Activated naive CD4-positive, alpha-beta T cell treated with anti-CD3 and anti-CD28 coated beads, Interleukin-2, amount 50 U/mL, for 16 hours (primary cell): ENCODE measurements around the gene CCBE1.
"Not testable (repeated sequence)": the region's sequence is repeated elsewhere in the genome, so short reads cannot be mapped to it uniquely, and the experiment has no call there.

Experiments
- DNase-seq: peaks from one replicate; pipeline ENCODE4 v3.0.0-alpha.2; 2020

The CCBE1 gene

DNA sequence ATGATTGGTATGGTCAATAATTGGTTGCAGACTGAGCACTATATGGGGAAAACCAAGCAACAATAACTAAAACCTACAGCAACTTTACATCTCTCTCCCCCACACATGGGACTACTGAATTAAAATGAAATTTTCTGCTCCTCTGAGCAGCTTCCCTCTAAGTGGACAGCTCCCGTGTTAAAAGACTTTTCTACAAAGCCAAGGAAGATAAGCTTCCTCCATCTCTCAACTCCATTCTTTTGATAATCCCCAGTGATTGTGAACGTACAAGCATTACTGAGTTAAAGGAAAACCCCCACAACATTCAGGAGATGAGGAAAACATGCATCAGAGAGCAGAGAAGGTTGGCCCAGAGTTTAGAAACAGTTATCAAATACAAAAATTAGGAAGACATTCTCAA lies 21.9 kb downstream of the CCBE1 start:
- DNase-seq: no peak

- DNase-seq: no peak
Measured at GRCh38 chr18:59674903-59675270, 22.3 kb downstream of the CCBE1 start.

DNA sequence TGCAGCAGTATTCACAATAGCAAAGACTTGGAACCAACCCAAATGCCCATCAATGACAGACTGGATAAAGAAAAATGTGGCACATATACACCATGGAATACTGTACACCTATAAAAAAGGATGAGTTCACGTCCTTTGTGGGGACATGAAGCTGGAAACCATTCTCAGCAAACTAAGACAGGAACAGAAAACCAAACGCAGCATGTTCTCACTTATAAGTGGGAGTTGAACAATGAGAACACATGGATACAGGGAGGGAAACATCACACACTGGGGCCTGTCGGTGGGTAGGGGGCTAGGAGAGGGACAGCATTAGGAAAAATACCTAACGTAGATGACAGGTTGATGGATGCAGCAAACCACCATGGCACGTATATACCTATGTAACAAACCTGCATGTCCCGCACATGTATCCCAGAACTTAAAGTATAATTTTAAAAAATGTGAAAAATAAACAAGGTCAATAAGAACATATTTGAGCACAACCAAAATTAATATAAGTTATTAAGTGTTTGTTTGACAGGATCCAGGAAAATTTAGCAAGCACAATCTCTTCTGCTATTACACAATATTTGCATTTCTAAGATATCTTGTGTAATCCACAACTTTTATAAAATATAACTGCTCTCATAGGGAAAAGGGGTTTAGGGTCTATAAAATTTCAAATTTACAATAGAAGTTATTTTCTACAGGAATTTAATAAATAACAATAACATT lies 22.9 kb downstream of the CCBE1 start:
- no peak for DNase-seq

DNA sequence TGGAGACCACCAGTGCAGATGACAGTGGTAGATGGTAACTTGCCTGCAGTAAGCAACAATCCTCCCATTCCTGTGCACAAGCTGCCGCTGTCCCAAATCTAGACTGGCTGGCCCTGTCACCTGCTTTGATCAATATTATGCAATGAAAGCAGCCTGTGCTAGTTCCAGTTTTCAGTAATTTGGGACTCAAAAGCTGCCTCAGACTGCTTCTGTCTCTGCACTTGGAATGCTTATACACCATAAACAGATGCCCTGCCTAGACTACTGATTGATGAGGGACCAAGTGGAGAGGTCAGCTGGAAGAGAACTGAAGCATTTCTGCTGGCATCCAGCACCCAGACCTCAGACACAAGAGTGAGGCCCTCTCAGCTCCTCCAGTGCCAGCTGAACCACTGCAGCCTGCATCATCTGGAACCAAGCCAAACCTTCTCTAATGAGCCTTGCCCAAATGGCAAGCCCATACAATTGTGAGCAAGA lies 24.9 kb downstream of the CCBE1 start:
- DNase-seq: no peak

DNA sequence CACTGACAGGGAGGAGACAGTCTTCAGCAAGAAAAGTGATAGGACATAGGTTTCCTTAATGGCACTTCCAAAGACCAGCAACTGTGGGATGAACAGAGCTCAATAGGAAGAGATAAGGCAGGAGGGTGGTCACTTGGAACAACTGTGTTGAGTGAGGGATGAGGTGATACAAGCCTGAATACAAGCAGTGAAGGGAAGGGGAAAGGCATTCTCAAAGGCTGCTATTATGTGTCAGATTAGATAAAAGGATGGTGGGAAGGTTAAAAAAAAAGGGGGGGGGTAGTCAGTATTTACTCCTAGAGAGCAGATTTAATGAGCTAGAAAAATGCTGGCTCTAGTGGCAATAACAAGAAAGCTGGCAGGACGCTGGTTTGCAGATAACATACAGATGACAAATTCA lies 25.7 kb downstream of the CCBE1 start:
- no peak for DNase-seq

DNA sequence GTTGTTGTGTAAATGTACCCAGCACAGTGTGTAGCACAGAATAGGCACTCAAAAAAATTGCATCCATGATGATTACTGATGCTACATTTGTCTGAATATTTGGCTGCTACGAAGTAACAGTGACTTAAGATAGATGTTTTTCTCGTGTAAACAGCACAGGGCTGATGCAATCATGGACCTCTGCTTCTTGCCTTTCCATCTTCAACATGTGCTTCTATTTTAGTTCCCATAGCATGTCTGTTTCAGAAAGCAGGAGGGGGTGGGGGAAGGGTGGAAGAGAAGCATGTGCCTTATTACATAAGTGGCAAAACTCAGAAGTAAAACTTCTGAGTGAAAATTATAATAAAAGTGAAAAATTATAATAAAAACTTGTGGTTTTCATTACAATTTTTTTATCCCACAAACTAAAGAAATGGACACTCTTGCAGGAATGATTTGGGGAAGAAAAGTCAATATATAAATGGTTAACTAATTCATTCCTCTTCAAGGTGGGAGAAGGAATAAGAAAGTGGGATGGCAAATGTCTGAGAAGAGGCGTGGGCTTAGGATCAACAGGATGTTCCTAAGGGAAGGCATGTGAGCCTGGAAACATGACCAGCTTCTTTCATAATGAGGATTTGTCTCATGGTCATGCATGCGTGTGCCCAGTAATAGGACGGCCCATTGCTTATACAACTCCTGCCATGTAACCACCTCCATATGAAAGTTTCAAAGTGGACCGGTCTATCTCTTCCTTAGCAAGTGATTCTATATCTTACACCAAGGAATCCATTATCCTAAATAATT lies 27.2 kb downstream of the CCBE1 start:
- no peak for DNase-seq

DNA sequence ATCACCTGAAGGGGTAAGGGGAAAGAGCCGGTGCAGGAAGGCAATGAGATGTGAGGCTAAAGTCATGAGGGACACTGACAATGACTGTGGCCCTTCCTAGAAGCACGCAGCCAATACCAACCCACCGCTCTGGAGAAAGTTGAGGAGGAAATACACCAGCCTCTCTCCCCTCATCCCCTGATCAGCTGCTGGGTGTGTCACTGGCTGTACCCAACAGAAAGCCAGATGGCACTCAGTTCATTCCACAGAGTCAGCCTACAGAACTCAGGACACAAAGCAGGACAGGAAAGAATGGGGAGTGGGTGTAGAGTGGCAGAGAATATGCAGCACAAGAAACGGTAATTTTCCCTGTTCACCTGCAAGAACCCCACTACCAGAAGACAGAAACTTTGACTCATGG lies 29.7 kb downstream of the CCBE1 start:
- DNase-seq: no peak

- DNase-seq: not testable (repeated sequence)
Measured at GRCh38 chr18:59666007-59666402, 31.2 kb downstream of the CCBE1 start.

DNA sequence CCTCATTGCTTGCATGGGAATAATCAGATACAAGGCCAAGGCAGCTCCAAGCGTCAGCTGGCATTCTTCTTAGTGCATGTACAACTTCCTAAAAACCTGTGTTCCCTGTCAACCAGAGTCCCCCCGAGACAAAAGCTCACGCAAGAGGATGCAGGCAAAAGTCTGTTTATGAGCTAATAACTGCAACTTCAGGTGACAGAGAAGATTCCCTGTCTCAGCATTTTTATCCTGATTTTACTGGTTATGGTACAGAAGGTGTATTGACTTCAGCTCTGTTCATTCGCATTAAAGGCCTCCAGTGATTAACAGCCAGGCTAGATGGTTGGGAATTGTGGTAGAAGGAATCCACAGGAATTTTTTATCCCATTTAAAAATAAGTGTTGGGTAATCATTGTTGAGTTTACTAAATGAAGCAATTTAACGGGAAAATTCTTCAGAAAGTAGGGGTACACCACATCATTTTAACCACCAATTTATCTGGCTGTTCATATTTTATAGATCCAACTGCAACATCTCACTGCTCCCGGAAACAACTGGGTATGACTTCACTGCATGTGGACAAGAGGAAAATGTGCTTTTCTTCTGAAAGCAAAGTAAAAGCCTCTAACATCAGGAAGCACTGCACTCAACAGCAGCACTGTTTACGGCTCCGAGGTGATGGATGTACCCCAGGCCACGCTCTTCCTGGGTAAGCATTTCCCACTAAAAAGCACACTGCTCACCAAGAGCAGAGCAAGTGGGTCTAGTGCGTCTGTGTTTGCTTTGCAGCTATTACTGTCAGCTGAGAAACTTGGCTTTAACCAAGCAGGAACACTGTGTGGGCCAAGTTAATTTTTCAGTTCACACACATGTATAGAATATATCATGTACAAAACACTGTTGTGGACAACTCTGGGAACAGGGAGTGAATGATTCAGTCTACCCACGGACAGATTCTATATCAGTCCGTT lies 31.9 kb downstream of the CCBE1 start:
- DNase-seq: no peak

- no peak for DNase-seq
Measured at GRCh38 chr18:59664329-59664728, 32.9 kb downstream of the CCBE1 start.

GRCh38 chr18:59663096-59663495 lies 34.1 kb downstream of the CCBE1 start:
- no peak for DNase-seq

DNA sequence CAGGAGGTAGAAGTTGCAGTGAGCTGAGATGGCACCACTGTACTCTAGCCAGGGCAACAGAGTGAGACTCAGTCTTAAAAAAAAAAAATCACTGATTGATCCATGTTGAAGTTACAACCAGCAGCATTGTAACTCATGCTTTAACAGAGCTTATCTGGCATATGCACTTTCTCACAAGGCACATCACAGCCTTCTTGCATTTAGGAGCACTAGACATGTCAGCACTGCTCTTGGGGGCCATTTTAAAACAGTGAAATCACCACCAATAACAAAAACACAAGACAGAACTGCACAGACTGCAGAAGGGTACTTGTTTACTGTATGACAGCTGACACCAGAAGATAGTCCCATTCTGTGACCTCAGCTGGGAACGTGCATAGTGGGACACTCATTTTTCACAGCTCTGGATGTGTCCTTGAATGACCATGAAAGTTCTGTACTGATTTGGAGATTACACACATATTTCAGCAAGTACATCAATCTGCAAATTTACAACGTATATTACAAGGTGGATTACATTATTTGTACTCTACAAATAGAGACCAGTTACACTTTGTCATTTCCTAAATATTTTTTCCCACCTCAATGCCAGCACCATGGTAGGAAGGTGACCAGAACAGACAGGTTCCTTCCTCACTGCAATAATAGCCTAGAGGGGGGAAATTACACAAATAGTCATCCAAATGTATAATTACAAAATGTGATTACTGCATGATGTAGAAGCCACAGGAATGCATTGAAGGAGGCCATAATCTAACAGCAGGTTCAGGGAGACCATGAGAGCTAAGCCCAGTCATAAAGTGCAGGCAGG lies 35.1 kb downstream of the CCBE1 start:
- DNase-seq: no peak

DNA sequence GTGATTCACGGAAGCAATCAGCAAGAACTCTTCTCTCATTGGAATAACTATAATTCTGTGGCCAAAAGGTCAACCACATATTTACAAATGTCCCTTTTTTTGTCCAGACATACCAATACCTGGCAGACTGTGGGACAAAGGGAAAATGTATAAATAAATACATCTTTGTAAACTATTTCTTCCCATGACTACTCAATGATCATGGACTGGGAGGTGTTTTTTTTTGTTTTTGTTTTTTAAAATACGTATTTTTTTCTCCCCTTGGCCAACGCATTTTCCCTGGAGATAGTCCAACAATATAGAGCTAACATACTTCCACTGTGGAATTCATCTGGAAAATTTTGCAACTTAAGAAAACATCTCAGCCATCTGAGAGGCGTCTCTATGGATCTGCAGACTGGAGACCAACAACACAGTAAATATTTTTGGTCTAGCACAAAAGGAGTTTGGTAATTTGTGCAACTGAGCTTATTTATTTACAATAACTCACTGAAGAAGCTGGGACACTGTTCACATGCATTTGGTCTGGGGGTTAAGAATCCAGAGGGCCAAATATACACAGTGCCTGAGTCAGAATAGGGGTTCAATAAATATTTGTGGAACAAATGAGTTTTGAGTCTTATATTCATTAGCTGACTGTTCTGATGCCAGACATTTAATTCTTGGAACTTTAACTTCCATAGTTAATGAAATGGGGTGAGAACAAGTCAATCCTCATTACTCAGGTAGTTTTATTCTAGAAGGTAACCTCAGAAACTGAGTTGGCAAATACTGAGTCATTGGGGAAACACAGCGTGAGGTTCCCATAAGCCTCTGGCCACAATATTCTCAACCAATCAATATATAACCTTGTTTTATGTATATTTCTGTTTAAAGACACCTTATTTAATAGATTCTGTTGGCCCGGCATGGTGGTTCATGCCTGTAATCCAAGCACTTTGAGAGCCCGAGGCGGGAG lies 36.2 kb downstream of the CCBE1 start:
- DNase-seq: no peak

DNA sequence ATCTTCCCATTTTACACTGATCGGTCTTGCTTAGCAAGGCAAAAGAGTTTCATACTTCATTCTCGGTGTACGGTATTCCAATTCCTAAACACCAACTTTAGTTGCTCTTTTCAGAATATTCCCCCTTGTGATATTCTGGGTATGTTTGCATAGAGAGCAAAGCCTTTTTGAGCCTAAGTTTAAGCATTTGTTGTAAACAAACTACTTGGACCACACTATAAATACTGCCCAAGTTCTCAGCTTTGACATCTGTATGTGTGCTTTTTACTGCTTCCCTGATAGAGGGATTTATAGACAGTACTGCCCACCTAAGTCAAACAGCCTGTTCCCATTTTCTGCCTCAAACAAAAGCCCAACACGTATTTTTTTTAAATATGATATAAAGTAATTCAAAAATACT lies 36.9 kb downstream of the CCBE1 start:
- no peak for DNase-seq

DNA sequence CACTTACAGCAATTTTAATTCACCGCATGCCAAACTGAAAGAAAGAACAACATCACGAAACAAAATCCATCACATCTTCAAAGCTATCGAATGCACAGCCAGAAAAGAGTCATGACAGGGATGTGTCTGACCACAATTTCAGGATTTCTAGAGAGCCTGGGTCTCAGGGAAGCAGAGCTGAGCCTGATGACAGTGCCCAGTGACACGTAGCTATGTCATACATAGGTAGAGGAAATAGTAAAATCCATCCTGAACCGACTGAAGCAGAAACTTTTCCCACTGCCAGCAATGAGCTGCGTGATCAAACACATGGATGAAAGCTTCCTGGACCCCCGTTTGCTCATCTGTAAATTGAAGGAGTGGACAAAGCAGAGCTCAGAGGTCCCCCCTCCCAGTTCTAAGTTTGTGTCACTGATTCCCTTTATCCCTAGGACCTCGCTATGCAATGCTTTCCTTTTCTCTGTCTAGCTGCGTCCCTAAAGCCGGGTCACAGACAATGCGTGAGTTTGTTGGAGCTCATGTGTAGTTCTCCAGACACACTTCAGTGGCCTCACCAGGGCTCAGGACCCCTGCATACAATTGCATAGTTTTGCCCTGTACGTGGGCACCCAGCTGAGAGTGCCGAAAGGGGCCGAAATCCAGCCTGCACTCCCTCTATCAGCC lies 37.6 kb downstream of the CCBE1 start:
- DNase-seq: no peak

DNA sequence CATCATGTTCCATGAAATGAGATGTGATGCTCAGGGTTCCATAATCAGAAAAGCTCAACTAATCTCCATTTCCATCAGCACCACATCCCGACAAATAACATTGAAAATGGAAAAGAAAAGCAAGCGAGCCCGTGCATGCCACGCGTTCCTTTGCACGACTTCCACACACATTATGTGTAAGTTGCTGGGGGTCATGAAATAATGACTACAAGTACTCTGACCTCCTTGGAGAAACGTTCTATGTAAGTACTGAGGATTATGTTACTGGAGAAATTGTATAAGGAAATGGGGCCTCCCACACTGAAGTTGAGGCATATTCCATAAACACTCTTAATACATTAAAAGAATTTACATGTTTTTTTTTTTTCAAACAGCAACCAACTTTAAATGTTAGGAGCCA lies 38.3 kb downstream of the CCBE1 start:
- DNase-seq: no peak

DNA sequence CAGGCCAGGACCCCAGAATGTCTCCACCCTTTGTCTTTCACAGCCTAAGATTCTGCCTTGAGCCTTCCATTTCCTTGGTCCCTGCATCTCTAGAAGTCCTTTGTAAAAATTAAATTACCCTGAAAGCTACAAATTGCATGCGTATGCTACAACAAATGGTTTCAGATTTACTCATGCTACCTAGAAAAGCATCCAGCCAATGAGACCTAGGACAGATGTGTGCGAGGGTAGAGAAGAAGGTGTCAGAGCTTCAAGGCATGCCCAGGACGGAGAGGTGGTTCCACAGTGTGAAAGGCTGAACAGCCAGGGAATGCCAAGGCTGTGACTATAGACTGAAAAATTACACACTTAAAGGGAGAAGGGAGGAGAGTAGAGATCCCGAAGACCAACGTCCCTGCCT lies 40.2 kb downstream of the CCBE1 start:
- no peak for DNase-seq

GRCh38 chr18:59656373-59656887 lies 40.8 kb downstream of the CCBE1 start:
- no peak for DNase-seq

DNA sequence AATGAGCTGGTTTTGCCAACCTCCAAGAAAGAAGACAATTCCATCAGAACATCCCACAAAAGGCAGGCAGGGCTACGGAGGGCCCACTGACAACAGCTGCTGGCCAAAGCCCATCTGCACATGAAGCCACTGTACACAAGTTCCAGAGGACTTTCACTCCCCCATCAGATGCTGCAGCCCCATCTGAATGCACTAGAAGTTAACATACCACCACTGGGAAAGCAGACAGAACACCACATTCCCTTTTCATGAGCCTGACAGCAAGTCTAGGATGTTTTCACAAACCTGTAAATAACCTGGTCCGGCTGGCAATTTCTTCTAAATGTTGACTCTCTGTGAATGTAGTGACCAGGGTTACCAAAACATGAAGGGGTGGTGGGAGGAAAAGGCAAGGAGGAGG lies 41.5 kb downstream of the CCBE1 start:
- no peak for DNase-seq

DNA sequence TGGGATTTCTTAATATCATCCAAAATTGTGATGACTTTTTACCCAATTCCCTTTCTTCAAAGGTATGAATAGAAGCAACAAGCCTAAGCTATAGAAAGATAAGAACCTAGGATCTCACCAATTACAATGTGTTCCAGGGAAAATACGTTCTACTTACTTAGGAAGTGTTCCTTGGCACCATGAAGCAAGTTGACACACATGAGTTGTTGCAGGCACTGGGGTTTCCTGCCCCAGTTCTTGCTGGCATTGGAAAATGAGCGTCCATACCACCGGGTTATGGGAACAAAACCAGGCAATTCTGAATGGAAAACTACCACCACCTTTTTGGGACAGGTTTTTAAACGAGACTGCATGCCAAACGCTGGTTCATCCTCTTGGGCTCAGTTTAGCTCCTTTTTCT lies 46.2 kb downstream of the CCBE1 start:
- DNase-seq: no peak
